Endothelial cell of umbilical vein (primary cell): ENCODE measurements around the gene SH3GLB2. TPM values are rescaled to one million over a fixed set of nuclear protein-coding genes. Genes with fewer than 3 reads are reported as not detected.

Experiments
- BruUV-seq: library from RNA; stranded (reverse); fragments of 400-500 nt; replicated peaks from 2 replicates; lab custom pipeline; 2021; lab: Mats Ljungman, UMichigan
- CTCF ChIA-PET: fragments of 300-600, 350-600 bp; sonication (Branson Sonifier 250); formaldehyde crosslinking; loops from one replicate; lab custom pipeline; 2021; ENCODE audit warnings: antibody characterized with exemption, inconsistent platforms; lab: Charles Lee
- POLR2A ChIA-PET: fragments of 300-600, 350-600 bp; sonication (Branson Sonifier 250); formaldehyde crosslinking; loops from one replicate; lab custom pipeline; 2021; ENCODE audit warnings: antibody characterized with exemption, inconsistent platforms; lab: Charles Lee
- DNase-seq: peaks from one replicate; pipeline ENCODE4 v3.0.0-alpha.2; 2011; ENCODE audit warnings: low read depth, low spot score
- FAIRE-seq: peaks from 2 replicates; lab custom pipeline; 2011; peaks lifted over from hg19 to GRCh38; lab: Jason Lieb, UNC
- H2AFZ ChIP-seq: 2 replicates; pipeline ENCODE4 v1.6.0; 2012; ENCODE audit warnings: low read depth, low read length, control low read depth, inconsistent platforms
- H3K27ac ChIP-seq: 2 replicates; pipeline ENCODE4 v1.5.1; 2011; ENCODE audit warnings: low read depth, mild to moderate bottlenecking, control low read depth, low read length, moderate library complexity; ENCODE audit not compliant: insufficient read depth
- H3K27me3 ChIP-seq, 2 experiments: 2 replicates each; pipeline versions ENCODE4 v1.6.0 to v1.6.1; 2011; ENCODE audit warnings: low read length in 2 of 2, mixed read lengths in 1 of 2; ENCODE audit not compliant: control insufficient read depth in 2 of 2, insufficient read depth in 2 of 2
- H3K36me3 ChIP-seq, 2 experiments: 2 replicates in 1 of 2; 3 replicates in 1 of 2; pipeline ENCODE4 v1.5.1; 2011; ENCODE audit warnings: low read length in 2 of 2, mild to moderate bottlenecking in 1 of 2, moderate library complexity in 1 of 2; ENCODE audit not compliant: control insufficient read depth in 2 of 2, insufficient read depth in 2 of 2; ENCODE audit errors: extremely low read depth in 1 of 2
- H3K4me1 ChIP-seq: 3 replicates; pipeline ENCODE4 v1.5.1; 2011; ENCODE audit warnings: mild to moderate bottlenecking, low read length; ENCODE audit not compliant: control insufficient read depth, insufficient read depth; ENCODE audit errors: extremely low read depth
- H3K4me2 ChIP-seq: 2 replicates; pipeline ENCODE4 v1.6.1; 2011; ENCODE audit warnings: low read length, control low read depth, mixed read lengths; ENCODE audit not compliant: insufficient read depth
- H3K4me3 ChIP-seq, 3 experiments: fragments of 200-600 bp in 1 of 3; sonication (generic), shearing (Covaris generic) in 1 of 3; replicated peaks in 1 of 3; 2 replicates each; pipeline ENCODE4 v1.5.1; 2011 to 2016; ENCODE audit warnings: control low read depth in 3 of 3, low read length in 3 of 3, mild to moderate bottlenecking in 2 of 3, inconsistent platforms in 1 of 3, low read depth in 1 of 3, moderate library complexity in 1 of 3; ENCODE audit not compliant: insufficient read depth in 1 of 3
- H3K79me2 ChIP-seq: 2 replicates; pipeline ENCODE4 v1.6.0; 2012; ENCODE audit warnings: low read length, inconsistent platforms; ENCODE audit not compliant: control insufficient read depth, insufficient read depth
- H3K9ac ChIP-seq: replicated peaks from 2 replicates; pipeline ENCODE3; 2011; ENCODE audit warnings: low read length, control low read depth; ENCODE audit not compliant: insufficient read depth; ENCODE audit errors: extremely low read depth
- H3K9me1 ChIP-seq: replicated peaks from 3 replicates; pipeline ENCODE4 v1.6.0; 2011; ENCODE audit warnings: mild to moderate bottlenecking, low read length; ENCODE audit not compliant: control insufficient read depth, insufficient read depth; ENCODE audit errors: extremely low read depth
- H3K9me3 ChIP-seq: replicated peaks from 2 replicates; pipeline ENCODE4 v1.5.1; 2012; ENCODE audit warnings: low read length, inconsistent platforms; ENCODE audit not compliant: control insufficient read depth, insufficient read depth
- H4K20me1 ChIP-seq: replicated peaks from 2 replicates; pipeline ENCODE3; 2011; ENCODE audit warnings: mild to moderate bottlenecking, low read length; ENCODE audit not compliant: control insufficient read depth, insufficient read depth; ENCODE audit errors: extremely low read depth
- EZH2 ChIP-seq: IDR thresholded peaks from 2 replicates; pipeline ENCODE4 v1.6.1; 2012; ENCODE audit warnings: borderline replicate concordance, low read depth, mild to moderate bottlenecking, moderate library complexity, low read length, inconsistent platforms; ENCODE audit not compliant: severe bottlenecking
- FOS ChIP-seq: IDR thresholded peaks from 2 replicates; pipeline ENCODE4 v1.6.1; 2011; ENCODE audit warnings: mild to moderate bottlenecking, low read length, moderate library complexity, borderline replicate concordance; ENCODE audit not compliant: insufficient read depth
- MYC ChIP-seq: IDR thresholded peaks from one replicate; pipeline ENCODE4 v1.6.1; 2011; ENCODE audit warnings: mild to moderate bottlenecking, low read depth, low read length
- dilution Hi-C: fragments of 300-500 bp; cut with MboI; formaldehyde crosslinking; loops from one replicate; pipeline ENCODE4 v1.15.0; 2019; ENCODE audit warnings: low sequenced_read_pairs; ENCODE audit not compliant: extremely low pct_ligation_motif_present
- intact Hi-C: fragments of 100-400 bp; cut with micrococcal nuclease; formaldehyde crosslinking; loops from one replicate; pipeline ENCODE4 v1.10.0; 2022
- polyA plus RNA-seq, 4 experiments: library from polyadenylated mRNA; depleted of rRNA in 3 of 4; stranded (reverse) in 3 of 4; unstranded in 1 of 4; fragments of >200 nt; gene quantifications; 2 replicates each; pipeline versions ENCODE4 v1.2.1 to v1.2.3, GENCODE V29; 2011 to 2012; ENCODE audit warnings: missing spikeins in 1 of 4
- total RNA-seq: library from RNA; stranded (reverse); gene quantifications from 2 replicates; pipeline ENCODE4 v1.2.3, GENCODE V29; 2021
- TF ChIP-seq, protein P1 (sequence below): IDR thresholded peaks from 2 replicates; pipeline ENCODE4 v1.6.1; 2011; ENCODE audit not compliant: insufficient read depth, insufficient read length
- TF ChIP-seq, protein P2 (sequence below), 2 donors: IDR thresholded peaks; 1 replicate in 1 of 2; 2 replicates in 1 of 2; pipeline ENCODE4 v1.5.1; 2011; ENCODE audit warnings: low read length in 2 of 2, mild to moderate bottlenecking in 2 of 2, moderate library complexity in 2 of 2, control low read depth in 1 of 2, inconsistent platforms in 1 of 2, low read depth in 1 of 2; ENCODE audit not compliant: insufficient read depth in 1 of 2; ENCODE audit errors: extremely low read depth in 1 of 2

Gene SH3GLB2
- total and polyA plus RNA-seq, 2 donors (not counting 3 experiments of a cell fraction or from before 2014, with no cell fraction given), result 58.8 to 77.5 TPM

DNA sequence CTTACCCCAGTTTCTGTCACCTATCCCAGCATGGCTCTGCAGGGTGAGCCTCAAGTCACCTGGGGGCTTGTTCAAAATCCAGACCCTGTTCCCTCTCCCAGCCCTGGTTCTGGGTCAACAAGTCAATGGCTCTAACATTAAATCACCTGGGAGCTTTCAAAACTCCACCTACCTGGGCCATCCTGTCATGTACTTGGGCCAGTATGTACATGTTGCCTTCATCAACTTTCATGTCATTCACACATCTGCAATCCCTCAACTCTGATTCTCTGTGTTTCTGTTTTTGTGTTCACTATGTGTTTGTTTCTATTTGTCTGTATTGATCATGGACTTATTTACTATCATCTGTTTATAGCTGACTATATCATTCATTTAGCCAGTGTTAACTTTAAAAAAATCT, 2.1 kb upstream of the SH3GLB2 start:
- no peak overlapping the region for H3K4me3 ChIP-seq
- no peak overlapping the region for H2AFZ ChIP-seq
- H3K36me3 ChIP-seq, result no peaks in the 10 kb centered on the region
- H3K27ac ChIP-seq, result no peak overlapping the region
- H3K9me3 ChIP-seq, result no peaks in the 10 kb centered on the region
- TF ChIP-seq EZH2 (no peak), MYC (no peak)
- TF ChIP-seq, protein P1, sequence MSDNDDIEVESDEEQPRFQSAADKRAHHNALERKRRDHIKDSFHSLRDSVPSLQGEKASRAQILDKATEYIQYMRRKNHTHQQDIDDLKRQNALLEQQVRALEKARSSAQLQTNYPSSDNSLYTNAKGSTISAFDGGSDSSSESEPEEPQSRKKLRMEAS, result no peak
- no peak overlapping the region for H3K9ac ChIP-seq
- no peaks in the 10 kb centered on the region for H3K9me1 ChIP-seq
- no peaks in the 10 kb centered on the region for H4K20me1 ChIP-seq
- ChIA-PET CTCF (no interaction called here), POLR2A (no interaction called here)
- H3K79me2 ChIP-seq, result peaks cover 18% of the 10 kb centered on the region
- no peaks in the 10 kb centered on the region for H3K27me3 ChIP-seq
- intact Hi-C loops, result no loop called here
- dilution Hi-C loops, result no loop called here
- FAIRE-seq, result no peak
- no TSS peak for BruUV-seq
- peaks cover 7% of the 10 kb centered on the region for H3K4me1 ChIP-seq
- H3K4me2 ChIP-seq, result no peak overlapping the region
- no peak for DNase-seq

- H3K9ac ChIP-seq, result peak overlapping the region; percentile 32
- peak overlapping the region; percentile 36 for H3K4me2 ChIP-seq
- peak; percentile 31 for DNase-seq
- H3K4me1 ChIP-seq, result peaks cover 7% of the 10 kb centered on the region
- H2AFZ ChIP-seq, result peak overlapping the region; percentile 53
- intact Hi-C loops, result loop anchor here (1.0 to 10.0 kb wide), 7 partner anchors 9 to 293 kb away; partner anchors contain the start of genes DOLK, ENDOG, MIGA2 and NUP188
- H3K36me3 ChIP-seq, result no peaks in the 10 kb centered on the region
- FAIRE-seq, result peak; percentile 62
- peak overlapping the region; percentile 47 to 74 (median 54) for H3K4me3 ChIP-seq
- H3K79me2 ChIP-seq, result peaks cover 27% of the 10 kb centered on the region
- POLR2A ChIA-PET, result interaction anchor here (0.7 kb wide), 1 partner anchor 71 kb away, joined by 5 read pairs; no protein-coding TSS in a partner anchor
- TF ChIP-seq, protein P2, sequence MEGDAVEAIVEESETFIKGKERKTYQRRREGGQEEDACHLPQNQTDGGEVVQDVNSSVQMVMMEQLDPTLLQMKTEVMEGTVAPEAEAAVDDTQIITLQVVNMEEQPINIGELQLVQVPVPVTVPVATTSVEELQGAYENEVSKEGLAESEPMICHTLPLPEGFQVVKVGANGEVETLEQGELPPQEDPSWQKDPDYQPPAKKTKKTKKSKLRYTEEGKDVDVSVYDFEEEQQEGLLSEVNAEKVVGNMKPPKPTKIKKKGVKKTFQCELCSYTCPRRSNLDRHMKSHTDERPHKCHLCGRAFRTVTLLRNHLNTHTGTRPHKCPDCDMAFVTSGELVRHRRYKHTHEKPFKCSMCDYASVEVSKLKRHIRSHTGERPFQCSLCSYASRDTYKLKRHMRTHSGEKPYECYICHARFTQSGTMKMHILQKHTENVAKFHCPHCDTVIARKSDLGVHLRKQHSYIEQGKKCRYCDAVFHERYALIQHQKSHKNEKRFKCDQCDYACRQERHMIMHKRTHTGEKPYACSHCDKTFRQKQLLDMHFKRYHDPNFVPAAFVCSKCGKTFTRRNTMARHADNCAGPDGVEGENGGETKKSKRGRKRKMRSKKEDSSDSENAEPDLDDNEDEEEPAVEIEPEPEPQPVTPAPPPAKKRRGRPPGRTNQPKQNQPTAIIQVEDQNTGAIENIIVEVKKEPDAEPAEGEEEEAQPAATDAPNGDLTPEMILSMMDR (IDR thresholded peaks at IDR 0.05; ENCODE audit: extremely low read depth in 1 of 2, insufficient read depth in 1 of 2, low read depth in 1 of 2, low read length in 2 of 2), result no peak
- TF ChIP-seq FOS, result no peak
- no peaks in the 10 kb centered on the region for H3K27me3 ChIP-seq
- H3K9me1 ChIP-seq, result no peaks in the 10 kb centered on the region
- CTCF ChIA-PET, result interaction anchor here (0.6 to 1.5 kb wide), 18 partner anchors 8 to 175 kb away, joined by 3 to 8 read pairs (median 4); partner anchors contain the start of gene MIGA2
- dilution Hi-C loops, result no loop called here
- no peaks in the 10 kb centered on the region for H3K9me3 ChIP-seq
- BruUV-seq, result no TSS peak
- no peak overlapping the region for H3K27ac ChIP-seq
- H4K20me1 ChIP-seq, result no peaks in the 10 kb centered on the region
Observed at GRCh38 chr9:129027685-129028191, 393 bp downstream of the SH3GLB2 start.
